ENCODE results near the gene SERPINA4. TPM values are rescaled to one million over a fixed set of nuclear protein-coding genes. Genes with fewer than 3 reads are reported as not detected.

Gene SERPINA4
- polyA plus RNA-seq, 1 of the 3 experiments (the other 2 are of a cell fraction) = not detected

DNA sequence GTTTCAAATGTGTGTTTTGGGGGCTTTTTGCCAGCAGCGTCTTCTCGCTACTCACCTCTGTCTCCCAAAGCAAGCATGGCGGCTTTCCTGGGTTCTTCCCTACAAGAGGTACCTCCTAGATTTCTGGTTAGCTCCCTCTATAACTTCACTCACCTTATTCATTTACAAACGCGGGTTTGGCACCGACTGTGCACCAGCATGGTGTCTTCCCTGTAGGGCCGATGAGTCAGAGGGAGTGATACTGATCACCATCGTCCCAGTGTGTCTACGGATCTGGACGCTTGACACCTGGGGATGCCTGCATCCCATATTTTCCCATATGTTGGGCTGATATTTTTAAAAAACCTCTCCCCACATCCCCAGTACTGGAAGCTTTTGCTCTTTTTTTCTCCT, 44.0 kb upstream of the SERPINA4 start:
- Histone ChIP-seq H3K79me2 (ENCODE audit: insufficient read depth) (no peaks in the 10 kb centered on the region), H3K27me3 (ENCODE audit: insufficient read depth) (peaks cover 6% of the 10 kb centered on the region; the same call in 1 of the 2 replicates), H4K20me1 (ENCODE audit: insufficient read depth) (no peaks in the 10 kb centered on the region), H3K9me2 (no peaks in the 10 kb centered on the region), H3K27ac (ENCODE audit: low read depth in 2 of 2, low read length in 1 of 2) (no peak overlapping the region), H3K4me3 (ENCODE audit: low read depth in 2 of 2, low read length in 1 of 2) (no peak overlapping the region), H3K36me3 (replicated peaks in 1 of 2; ENCODE audit: control insufficient read depth in 1 of 2, insufficient read depth in 2 of 2, low read length in 1 of 2) (no peaks in the 10 kb centered on the region), H2AFZ (ENCODE audit: low read depth) (no peak overlapping the region), H3K4me2 (no peak overlapping the region), H3F3A (replicated peaks; ENCODE audit: insufficient read depth) (no peaks in the 10 kb centered on the region), H3K9ac (no peak overlapping the region), H3K4me1 (ENCODE audit: control insufficient read depth in 1 of 2, insufficient read depth in 2 of 2, low read depth in 1 of 2, low read length in 1 of 2) (no peaks in the 10 kb centered on the region), H3K9me3 (no peaks in the 10 kb centered on the region)
- DNase-seq = no peak
- WGBS (ENCODE audit: low lambda C conversion rate) = 33% methylated on average over 10 of the region's 10 CpGs
- no peak for TF ChIP-seq JUND (IDR thresholded peaks at IDR 0.05)
- TF ChIP-seq, protein P1, sequence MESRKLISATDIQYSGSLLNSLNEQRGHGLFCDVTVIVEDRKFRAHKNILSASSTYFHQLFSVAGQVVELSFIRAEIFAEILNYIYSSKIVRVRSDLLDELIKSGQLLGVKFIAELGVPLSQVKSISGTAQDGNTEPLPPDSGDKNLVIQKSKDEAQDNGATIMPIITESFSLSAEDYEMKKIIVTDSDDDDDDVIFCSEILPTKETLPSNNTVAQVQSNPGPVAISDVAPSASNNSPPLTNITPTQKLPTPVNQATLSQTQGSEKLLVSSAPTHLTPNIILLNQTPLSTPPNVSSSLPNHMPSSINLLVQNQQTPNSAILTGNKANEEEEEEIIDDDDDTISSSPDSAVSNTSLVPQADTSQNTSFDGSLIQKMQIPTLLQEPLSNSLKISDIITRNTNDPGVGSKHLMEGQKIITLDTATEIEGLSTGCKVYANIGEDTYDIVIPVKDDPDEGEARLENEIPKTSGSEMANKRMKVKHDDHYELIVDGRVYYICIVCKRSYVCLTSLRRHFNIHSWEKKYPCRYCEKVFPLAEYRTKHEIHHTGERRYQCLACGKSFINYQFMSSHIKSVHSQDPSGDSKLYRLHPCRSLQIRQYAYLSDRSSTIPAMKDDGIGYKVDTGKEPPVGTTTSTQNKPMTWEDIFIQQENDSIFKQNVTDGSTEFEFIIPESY (IDR thresholded peaks at IDR 0.05; ENCODE audit: borderline replicate concordance, low read depth) = no peak
- TF ChIP-seq POLR2AphosphoS5 (IDR thresholded peaks at IDR 0.05; ENCODE audit: low read depth, low read length) = no peak
- TF ChIP-seq FOSL2 (IDR thresholded peaks at IDR 0.05; ENCODE audit: borderline replicate concordance, low read depth) = no peak
- TF ChIP-seq SIN3A (IDR thresholded peaks at IDR 0.05; ENCODE audit: borderline replicate concordance, low read depth, low read length) = no peak
- CTCF ChIA-PET = interaction anchor here (0.8 kb wide), 1 partner anchor 32 kb away, joined by 3 read pairs; no protein-coding TSS in a partner anchor
- POLR2A ChIA-PET = no interaction called here

DNA sequence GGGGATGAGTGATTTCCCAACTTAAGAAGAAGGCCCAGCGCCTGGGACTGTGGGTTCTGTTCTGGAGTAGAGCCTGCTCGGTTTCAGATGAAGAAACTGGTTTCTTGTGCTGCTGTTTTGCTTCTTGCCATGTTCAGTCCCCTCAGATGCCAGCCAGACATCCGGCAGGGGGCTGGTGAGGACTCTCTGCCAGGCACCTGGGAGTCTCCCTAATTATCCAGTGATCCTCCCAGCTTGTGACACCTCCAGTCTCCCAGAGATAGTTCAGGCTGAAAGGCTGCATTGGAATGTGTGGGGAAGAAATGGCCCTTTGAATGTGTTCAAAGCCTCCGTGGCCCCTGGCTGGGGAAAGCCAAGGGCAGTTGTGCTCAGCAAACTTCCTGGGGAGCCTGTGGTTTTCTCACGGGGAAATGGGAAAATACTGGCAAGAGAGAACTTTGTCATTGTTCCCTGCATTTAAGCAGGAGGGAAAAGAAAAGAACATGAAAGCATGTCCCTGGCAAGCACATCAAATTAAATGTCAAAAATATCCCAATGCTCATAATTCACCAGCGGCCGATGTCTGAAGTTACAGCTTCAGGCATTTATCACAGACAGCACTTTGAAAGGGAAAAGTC, 43.5 kb upstream of the SERPINA4 start:
- POLR2A ChIA-PET = no interaction called here
- TF ChIP-seq RXRA (IDR thresholded peaks at IDR 0.05; ENCODE audit: borderline replicate concordance, low read depth) (no peak), JUND (IDR thresholded peaks at IDR 0.05) (no peak), EP300 (IDR thresholded peaks at IDR 0.05; ENCODE audit: borderline replicate concordance in 1 of 2, low read depth in 1 of 2, low read length in 1 of 2) (no peak), NRF1 (IDR thresholded peaks at IDR 0.05; ENCODE audit: low read depth, low read length) (no peak), GATA2 (CRISPR knock-in tag; IDR thresholded peaks at IDR 0.05) (no peak), FOXJ3 (CRISPR knock-in tag; IDR thresholded peaks at IDR 0.05) (no peak), SIN3A (IDR thresholded peaks at IDR 0.05; ENCODE audit: borderline replicate concordance, low read depth, low read length) (no peak), TAF1 (IDR thresholded peaks at IDR 0.05; ENCODE audit: borderline replicate concordance, low read depth, low read length) (no peak), FOXM1 (IDR thresholded peaks at IDR 0.05; ENCODE audit: low read depth) (no peak), FOSL2 (IDR thresholded peaks at IDR 0.05; ENCODE audit: borderline replicate concordance, low read depth) (no peak)
- TF ChIP-seq, protein P2, sequence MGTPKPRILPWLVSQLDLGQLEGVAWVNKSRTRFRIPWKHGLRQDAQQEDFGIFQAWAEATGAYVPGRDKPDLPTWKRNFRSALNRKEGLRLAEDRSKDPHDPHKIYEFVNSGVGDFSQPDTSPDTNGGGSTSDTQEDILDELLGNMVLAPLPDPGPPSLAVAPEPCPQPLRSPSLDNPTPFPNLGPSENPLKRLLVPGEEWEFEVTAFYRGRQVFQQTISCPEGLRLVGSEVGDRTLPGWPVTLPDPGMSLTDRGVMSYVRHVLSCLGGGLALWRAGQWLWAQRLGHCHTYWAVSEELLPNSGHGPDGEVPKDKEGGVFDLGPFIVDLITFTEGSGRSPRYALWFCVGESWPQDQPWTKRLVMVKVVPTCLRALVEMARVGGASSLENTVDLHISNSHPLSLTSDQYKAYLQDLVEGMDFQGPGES (IDR thresholded peaks at IDR 0.05; ENCODE audit: low read depth, low read length) = no peak
- TF ChIP-seq, protein P3, sequence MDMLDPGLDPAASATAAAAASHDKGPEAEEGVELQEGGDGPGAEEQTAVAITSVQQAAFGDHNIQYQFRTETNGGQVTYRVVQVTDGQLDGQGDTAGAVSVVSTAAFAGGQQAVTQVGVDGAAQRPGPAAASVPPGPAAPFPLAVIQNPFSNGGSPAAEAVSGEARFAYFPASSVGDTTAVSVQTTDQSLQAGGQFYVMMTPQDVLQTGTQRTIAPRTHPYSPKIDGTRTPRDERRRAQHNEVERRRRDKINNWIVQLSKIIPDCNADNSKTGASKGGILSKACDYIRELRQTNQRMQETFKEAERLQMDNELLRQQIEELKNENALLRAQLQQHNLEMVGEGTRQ (IDR thresholded peaks at IDR 0.05; ENCODE audit: borderline replicate concordance, low read depth, low read length) = no peak
- TF ChIP-seq, protein P4, sequence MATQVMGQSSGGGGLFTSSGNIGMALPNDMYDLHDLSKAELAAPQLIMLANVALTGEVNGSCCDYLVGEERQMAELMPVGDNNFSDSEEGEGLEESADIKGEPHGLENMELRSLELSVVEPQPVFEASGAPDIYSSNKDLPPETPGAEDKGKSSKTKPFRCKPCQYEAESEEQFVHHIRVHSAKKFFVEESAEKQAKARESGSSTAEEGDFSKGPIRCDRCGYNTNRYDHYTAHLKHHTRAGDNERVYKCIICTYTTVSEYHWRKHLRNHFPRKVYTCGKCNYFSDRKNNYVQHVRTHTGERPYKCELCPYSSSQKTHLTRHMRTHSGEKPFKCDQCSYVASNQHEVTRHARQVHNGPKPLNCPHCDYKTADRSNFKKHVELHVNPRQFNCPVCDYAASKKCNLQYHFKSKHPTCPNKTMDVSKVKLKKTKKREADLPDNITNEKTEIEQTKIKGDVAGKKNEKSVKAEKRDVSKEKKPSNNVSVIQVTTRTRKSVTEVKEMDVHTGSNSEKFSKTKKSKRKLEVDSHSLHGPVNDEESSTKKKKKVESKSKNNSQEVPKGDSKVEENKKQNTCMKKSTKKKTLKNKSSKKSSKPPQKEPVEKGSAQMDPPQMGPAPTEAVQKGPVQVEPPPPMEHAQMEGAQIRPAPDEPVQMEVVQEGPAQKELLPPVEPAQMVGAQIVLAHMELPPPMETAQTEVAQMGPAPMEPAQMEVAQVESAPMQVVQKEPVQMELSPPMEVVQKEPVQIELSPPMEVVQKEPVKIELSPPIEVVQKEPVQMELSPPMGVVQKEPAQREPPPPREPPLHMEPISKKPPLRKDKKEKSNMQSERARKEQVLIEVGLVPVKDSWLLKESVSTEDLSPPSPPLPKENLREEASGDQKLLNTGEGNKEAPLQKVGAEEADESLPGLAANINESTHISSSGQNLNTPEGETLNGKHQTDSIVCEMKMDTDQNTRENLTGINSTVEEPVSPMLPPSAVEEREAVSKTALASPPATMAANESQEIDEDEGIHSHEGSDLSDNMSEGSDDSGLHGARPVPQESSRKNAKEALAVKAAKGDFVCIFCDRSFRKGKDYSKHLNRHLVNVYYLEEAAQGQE (IDR thresholded peaks at IDR 0.05; ENCODE audit: low read depth, low read length) = no peak
- TF ChIP-seq, protein P5, sequence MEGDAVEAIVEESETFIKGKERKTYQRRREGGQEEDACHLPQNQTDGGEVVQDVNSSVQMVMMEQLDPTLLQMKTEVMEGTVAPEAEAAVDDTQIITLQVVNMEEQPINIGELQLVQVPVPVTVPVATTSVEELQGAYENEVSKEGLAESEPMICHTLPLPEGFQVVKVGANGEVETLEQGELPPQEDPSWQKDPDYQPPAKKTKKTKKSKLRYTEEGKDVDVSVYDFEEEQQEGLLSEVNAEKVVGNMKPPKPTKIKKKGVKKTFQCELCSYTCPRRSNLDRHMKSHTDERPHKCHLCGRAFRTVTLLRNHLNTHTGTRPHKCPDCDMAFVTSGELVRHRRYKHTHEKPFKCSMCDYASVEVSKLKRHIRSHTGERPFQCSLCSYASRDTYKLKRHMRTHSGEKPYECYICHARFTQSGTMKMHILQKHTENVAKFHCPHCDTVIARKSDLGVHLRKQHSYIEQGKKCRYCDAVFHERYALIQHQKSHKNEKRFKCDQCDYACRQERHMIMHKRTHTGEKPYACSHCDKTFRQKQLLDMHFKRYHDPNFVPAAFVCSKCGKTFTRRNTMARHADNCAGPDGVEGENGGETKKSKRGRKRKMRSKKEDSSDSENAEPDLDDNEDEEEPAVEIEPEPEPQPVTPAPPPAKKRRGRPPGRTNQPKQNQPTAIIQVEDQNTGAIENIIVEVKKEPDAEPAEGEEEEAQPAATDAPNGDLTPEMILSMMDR (IDR thresholded peaks at IDR 0.05) = no peak

More for the DNA sequence above, 43.5 kb upstream of the SERPINA4 start:
- Histone ChIP-seq H3K4me1 (ENCODE audit: control insufficient read depth in 1 of 2, insufficient read depth in 2 of 2, low read depth in 1 of 2, low read length in 1 of 2) (no peaks in the 10 kb centered on the region), H3K9me3 (no peaks in the 10 kb centered on the region), H4K20me1 (ENCODE audit: insufficient read depth) (no peaks in the 10 kb centered on the region), H3K36me3 (replicated peaks in 1 of 2; ENCODE audit: control insufficient read depth in 1 of 2, insufficient read depth in 2 of 2, low read length in 1 of 2) (no peaks in the 10 kb centered on the region), H3K9ac (no peak overlapping the region), H3K27me3 (ENCODE audit: insufficient read depth) (peaks cover 6% of the 10 kb centered on the region; the same call in 1 of the 2 replicates), H3K9me2 (no peaks in the 10 kb centered on the region), H3K4me2 (no peak overlapping the region), H3K27ac (ENCODE audit: low read depth in 2 of 2, low read length in 1 of 2) (no peak overlapping the region), H3K79me2 (ENCODE audit: insufficient read depth) (no peaks in the 10 kb centered on the region), H3F3A (replicated peaks; ENCODE audit: insufficient read depth) (no peaks in the 10 kb centered on the region), H2AFZ (ENCODE audit: low read depth) (no peak overlapping the region), H3K4me3 (ENCODE audit: low read depth in 2 of 2, low read length in 1 of 2) (no peak overlapping the region)
- WGBS (ENCODE audit: low lambda C conversion rate) = 23% methylated on average over 7 of the region's 7 CpGs
- CTCF ChIA-PET = interaction anchor here (0.8 kb wide), 1 partner anchor 31 kb away, joined by 3 read pairs; no protein-coding TSS in a partner anchor
- no peak for DNase-seq

Data from SK-N-SH (cell line).